ENCODE measurements around the gene NALCN.

Gene NALCN

DNA sequence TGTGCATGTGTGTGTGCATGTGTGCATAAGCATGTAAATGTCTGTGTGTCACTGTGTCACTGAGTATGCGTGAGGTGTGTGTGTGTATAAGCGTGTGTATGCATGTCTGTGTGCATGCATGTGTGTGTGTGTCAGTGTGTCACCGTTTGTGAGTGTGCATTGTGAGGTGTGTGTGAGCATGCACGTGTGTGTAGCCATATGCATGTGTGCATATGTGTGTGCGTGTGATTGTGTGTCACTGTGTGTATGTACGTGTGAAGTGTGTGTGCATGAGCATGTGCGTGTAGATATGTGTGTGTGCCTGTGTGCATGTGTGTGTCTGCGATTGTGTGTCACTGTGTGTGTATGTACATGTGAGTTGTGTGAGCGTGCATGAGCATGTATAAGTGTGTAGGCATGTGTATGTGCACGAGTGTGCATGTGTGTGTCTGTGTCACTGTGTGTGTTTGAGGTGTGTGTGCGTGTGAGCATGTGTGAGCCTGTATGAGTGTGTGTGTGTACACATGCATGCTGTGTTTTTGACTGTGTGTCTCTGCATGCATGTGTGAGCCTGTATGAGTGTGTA lies 144.5 kb downstream of the NALCN start:
- TF ChIP-seq, protein P1, sequence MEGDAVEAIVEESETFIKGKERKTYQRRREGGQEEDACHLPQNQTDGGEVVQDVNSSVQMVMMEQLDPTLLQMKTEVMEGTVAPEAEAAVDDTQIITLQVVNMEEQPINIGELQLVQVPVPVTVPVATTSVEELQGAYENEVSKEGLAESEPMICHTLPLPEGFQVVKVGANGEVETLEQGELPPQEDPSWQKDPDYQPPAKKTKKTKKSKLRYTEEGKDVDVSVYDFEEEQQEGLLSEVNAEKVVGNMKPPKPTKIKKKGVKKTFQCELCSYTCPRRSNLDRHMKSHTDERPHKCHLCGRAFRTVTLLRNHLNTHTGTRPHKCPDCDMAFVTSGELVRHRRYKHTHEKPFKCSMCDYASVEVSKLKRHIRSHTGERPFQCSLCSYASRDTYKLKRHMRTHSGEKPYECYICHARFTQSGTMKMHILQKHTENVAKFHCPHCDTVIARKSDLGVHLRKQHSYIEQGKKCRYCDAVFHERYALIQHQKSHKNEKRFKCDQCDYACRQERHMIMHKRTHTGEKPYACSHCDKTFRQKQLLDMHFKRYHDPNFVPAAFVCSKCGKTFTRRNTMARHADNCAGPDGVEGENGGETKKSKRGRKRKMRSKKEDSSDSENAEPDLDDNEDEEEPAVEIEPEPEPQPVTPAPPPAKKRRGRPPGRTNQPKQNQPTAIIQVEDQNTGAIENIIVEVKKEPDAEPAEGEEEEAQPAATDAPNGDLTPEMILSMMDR (IDR thresholded peaks at IDR 0.05; ENCODE audit: borderline replicate concordance, insufficient read depth, low read depth, low read length) = no peak
- H3K4me3 ChIP-seq (ENCODE audit: low read depth, low read length) = no peak overlapping the region

GRCh38 chr13:101267656-101268055 lies 148.7 kb downstream of the NALCN start:
- no peak overlapping the region for H3K4me3 ChIP-seq (ENCODE audit: low read depth, low read length)
- TF ChIP-seq, protein P1 (IDR thresholded peaks at IDR 0.05; ENCODE audit: borderline replicate concordance, insufficient read depth, low read depth, low read length) = no peak

DNA sequence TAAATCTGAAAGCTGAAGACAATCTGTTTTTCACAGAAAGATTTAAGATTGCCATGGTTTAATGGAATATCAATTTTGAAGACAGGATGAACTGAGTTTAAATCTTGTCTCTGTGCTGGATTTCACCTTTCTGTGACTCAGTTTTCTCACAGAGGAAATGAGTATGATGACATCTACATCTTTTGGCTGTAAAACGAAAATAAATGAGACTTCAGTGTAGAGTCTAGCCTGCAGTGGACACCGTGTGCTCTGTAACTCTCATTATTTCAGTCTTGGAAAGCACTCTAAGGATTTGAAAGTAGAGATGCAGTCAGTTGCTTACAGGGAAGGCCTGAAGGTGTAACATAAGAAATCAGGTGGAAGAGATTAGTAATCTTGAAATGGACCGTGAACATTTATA lies 150.4 kb downstream of the NALCN start:
- TF ChIP-seq, protein P1 (IDR thresholded peaks at IDR 0.05; ENCODE audit: borderline replicate concordance, insufficient read depth, low read depth, low read length) = no peak
- H3K4me3 ChIP-seq (ENCODE audit: low read depth, low read length) = no peak overlapping the region

DNA sequence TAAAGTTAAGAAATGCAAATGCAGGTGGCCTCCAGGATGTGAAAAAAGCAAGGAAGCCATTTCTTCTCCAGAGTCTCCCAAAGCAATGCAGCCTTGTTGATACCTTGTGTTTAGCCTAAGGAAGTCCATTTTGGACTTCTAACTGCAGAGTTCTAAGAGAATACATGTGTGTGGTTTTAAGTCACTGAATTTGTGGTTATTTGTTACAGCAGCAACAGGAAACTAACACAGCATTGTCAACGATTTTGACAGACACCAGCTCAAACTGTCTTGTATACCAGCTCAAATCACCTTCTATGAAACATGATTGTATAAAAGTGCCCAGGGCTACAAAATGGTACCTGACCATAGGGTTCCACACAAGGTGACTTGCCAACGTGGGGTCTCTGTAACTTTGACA lies 151.4 kb downstream of the NALCN start:
- TF ChIP-seq, protein P1 (IDR thresholded peaks at IDR 0.05; ENCODE audit: borderline replicate concordance, insufficient read depth, low read depth, low read length) = no peak
- no peak overlapping the region for H3K4me3 ChIP-seq (ENCODE audit: low read depth, low read length)

GRCh38 chr13:101262306-101262705 lies 154.0 kb downstream of the NALCN start:
- H3K4me3 ChIP-seq (ENCODE audit: low read depth, low read length) = no peak overlapping the region
- TF ChIP-seq, protein P1 (IDR thresholded peaks at IDR 0.05; ENCODE audit: borderline replicate concordance, insufficient read depth, low read depth, low read length) = no peak

GRCh38 chr13:101258509-101258908 lies 157.8 kb downstream of the NALCN start:
- H3K4me3 ChIP-seq (ENCODE audit: low read depth, low read length) = no peak overlapping the region
- TF ChIP-seq, protein P1 (IDR thresholded peaks at IDR 0.05; ENCODE audit: borderline replicate concordance, insufficient read depth, low read depth, low read length) = no peak

GRCh38 chr13:101258071-101258470 lies 158.2 kb downstream of the NALCN start:
- TF ChIP-seq, protein P1 (IDR thresholded peaks at IDR 0.05; ENCODE audit: borderline replicate concordance, insufficient read depth, low read depth, low read length) = no peak

More at GRCh38 chr13:101258071-101258470, 158.2 kb downstream of the NALCN start:
- no peak overlapping the region for H3K4me3 ChIP-seq (ENCODE audit: low read depth, low read length)
